ENCODE results near the gene SCIMP.
"Not testable (repeated sequence)": the region's sequence is repeated elsewhere in the genome, so short reads cannot be mapped to it uniquely, and the experiment has no call there.

SCIMP gene

DNA sequence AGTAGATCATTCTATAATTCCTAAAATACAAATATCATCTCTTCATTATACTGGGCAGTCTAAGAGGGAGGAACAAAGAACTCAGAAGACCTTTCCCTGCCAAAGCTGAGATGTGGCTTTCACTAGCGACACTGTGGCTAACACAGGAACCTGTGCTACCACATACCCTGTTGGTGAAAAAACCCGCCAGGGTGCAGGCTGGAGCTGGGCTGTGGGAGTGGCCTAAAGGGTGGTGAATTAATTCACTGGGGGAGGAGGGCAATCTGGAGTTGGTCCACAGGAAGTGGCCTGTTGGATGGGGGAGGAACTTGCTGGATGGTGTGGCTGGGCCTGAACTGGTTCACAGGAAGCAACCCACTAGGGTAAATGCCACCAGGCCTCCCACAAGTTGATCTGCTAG, 50.4 kb downstream of the SCIMP start:
- no peak for DNase-seq (ENCODE audit: low spot score)

DNA sequence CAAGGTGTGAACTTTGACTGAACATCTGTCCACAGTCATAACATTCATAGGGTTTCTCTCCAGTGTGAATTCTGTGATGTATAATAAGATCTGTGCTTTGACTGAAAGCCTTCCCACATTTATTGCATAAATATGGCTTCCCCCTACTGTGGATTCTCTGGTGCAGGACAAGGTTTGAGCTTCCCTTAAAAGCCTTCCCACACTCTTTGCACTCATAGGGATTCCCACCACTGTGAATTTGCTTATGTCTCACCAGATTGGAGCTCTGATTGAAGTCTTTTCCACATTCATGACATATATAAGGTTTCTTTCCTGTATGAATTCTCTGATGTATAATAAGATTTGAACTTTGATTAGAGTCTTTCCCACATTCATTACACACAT, 51.3 kb downstream of the SCIMP start:
- no peak for DNase-seq (ENCODE audit: low spot score)

DNA sequence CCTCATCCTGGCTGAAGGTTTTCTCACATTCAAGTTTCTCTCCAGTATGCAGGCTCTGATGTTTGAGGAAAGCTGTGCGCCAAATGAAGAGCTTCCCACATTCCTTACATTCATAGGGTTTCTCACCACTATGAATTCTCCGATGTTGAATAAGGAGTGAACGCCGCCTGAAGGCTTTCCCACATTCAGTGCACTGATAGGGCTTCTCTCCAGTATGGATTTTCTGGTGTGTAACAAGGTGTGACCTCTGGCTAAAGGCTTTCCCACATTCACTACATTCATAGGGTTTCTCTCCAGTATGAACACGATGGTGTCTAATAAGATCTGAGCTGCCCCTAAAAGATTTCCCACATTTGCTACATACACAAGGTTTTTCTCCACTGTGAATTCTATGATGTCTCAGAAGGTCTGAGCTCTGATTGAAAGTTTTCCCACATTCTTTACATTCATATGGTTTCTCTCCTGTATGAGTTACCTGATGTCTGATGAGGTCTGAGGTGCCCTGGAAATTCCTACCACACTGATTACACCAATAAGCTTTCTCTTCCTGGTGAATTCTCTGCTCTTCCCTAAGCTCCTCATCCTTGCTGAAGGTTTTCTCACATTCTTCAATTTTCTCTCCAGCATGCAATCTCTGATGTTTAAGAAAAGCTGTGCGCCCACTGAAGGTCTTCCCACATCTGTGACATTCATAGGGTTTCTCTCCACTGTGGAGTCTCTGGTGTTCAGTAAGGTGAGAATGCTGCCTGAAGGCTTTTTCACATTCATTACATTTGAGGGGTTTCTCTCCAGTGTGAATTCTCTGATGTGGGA, 51.9 kb downstream of the SCIMP start:
- DNase-seq (ENCODE audit: low spot score): no peak

DNA sequence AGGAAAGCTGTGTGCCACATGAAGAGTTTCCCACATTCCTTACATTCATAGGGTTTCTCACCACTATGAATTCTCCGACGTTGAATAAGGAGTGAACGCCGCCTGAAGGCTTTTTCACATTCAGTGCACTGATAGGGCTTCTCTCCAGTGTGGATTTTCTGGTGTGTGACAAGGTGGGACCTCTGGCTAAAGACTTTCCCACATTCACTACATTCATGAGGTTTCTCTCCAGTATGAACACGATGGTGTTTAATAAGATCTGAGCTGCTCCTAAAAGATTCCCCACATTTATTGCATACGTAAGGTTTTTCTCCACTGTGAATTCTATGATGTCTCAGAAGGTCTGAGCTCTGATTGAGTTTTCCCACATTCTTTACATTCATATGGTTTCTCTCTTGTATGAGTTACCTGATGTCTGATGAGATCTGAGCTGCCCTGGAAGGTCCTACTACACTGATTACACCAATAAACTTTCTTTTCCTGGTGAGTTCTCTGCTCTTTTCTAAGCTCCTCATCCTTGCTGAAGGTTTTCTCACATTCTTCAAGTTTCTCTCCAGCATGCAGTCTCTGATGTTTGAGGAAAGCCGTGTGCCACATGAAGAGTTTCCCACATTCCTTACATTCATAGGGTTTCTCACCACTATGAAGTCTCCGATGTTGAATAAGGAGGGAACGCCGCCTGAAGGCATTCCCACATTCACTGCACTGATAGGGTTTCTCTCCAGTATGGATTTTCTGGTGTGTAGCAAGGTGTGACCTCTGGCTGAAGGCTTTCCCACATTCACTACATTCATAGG, 53.0 kb downstream of the SCIMP start:
- no peak for DNase-seq (ENCODE audit: low spot score)

DNA sequence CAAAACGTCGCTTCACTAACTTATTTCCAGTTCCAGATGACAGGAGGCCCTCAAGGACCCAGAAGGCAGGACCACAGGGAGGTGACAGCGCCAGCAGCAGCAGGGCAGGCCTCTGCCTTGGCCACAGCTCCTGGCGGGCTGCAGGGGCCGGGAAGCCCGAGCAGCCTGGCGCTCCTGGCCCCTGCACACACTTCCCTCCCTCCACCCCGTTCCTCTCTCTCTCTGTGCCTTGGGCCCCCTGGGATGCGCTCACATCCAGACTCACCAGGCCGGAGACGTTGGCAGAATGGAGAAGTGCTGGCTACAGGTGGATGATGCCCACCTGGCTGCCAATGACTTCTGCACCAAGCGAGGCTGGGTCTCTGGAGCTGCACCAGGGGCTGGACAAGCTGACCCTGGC, 55.7 kb downstream of the SCIMP start:
- no peak for DNase-seq (ENCODE audit: low spot score)

DNA sequence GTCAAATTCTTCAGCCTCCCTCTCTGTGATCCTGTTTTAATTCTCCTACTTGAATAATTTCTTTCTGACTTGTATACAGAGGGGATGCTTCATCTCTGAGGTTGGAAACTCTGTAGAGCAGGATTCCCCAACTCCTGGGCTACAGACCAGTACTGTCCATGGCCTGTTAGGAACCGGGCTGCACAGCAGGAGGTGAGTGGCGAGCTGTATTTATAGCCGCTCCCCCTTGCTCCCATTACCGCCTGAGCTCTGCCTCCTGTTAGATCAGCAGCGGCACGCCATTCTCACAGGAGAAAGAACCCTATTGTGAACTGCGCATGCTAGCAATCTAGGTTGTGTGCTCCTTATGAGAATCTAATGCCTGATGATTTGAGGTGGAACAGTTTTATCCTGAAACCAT, 59.6 kb downstream of the SCIMP start:
- DNase-seq (ENCODE audit: low spot score): not testable (repeated sequence)

DNA sequence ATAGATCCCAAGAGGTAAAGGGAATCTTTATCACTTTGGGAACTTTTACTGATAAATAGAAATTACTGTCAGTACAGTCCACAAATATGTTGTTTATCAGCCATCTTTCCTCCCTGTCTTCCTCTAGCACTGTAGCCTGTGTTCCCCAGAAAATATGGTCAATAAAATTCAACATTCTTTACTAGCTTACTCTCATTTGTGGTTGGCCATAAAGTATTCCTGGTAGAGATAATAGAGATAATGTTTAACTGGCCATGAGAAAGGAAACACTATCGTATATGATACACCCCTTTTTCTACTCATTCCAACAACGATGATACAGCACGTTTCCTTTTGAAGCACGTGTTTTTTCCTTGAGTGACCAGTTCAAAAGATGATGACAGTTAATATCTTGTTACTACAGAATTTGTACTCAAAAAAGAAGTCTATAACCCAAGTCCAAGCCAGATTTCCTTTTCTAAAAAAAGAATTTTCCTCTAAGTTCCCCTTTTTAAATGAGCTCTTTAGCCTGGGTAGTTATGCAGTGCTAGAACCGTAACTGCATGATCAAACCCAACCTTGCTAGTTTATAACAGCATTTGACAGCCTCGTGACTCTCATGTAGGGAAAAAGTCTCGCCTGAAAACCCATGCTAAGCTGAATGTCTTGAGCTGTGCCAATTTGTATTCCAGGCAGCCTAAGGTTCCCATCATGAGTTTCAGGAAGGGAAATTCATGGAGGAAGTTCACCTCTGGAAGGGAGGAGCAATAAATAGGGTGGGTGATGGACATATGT, 68.7 kb downstream of the SCIMP start:
- not testable (repeated sequence) for DNase-seq (ENCODE audit: low spot score)

DNA sequence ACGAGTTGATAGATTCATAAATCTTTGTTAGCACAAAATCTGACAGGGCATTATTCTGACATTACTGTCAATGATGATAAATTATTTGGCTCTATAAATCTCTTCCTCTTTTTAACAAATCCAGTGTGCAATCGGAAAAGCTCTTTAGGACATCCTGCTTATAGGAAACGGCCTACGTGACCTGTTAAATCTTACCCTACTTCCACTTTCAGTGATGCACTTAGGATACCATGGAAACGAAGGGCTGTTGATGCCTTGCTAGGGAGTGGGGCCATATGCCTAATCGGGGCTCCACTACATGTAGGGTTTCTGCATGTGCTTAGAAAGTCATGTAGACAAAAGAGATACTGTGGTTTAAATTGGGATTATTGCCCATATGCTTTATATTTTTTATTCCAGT, 70.2 kb downstream of the SCIMP start:
- DNase-seq (ENCODE audit: low spot score): no peak

DNA sequence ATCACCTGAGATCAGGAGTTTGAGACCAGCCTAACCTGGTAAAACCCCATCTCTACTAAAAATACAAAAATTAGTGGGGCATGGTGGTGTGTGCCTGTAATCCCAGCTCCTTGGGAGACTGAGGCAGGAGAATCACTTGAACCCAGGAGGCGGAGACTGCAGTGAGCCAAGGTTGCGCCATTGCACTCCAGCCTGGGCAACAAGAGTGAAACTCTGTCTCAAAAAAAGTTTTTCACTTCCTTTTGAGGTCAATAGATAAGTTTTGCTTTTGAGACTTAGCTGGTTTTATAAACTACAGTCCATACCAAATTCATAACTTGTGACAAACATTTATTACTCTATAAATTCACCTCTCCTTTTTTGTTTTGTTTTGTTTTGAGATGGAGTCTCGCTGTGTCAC, 72.9 kb downstream of the SCIMP start:
- not testable (repeated sequence) for DNase-seq (ENCODE audit: low spot score)

DNA sequence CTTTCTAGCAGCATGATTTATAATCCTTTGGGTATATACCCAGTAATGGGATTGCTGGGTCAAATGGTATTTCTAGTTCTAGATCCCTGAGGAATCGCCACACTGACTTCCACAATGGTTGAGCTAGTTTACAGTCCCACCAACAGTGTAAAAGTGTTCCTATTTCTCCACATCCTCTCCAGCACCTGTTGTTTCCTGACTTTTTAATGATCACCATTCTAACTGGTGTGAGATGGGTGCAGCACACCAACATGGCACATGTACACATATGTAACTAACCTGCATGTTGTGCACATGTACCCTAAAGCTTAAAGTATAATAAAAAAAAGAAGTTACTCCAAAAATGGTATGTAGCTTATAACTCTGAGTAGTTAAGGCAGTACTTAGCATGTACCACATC, 74.0 kb downstream of the SCIMP start:
- DNase-seq (ENCODE audit: low spot score): not testable (repeated sequence)
